CD4-positive, alpha-beta T cell treated with Interferon alpha-2 for 1 hour (primary cell): Measurements from ENCODE around the gene ZNF805.
"Not testable (repeated sequence)": the region's sequence is repeated elsewhere in the genome, so short reads cannot be mapped to it uniquely, and the experiment has no call there.

Source experiments
- DNase-seq, 2 donors: peaks; one replicate each; pipeline ENCODE4 v3.0.0-alpha.2; 2020 to 2022

Gene ZNF805

GRCh38 chr19:57269515-57270250 is 29.3 kb downstream of the ZNF805 start:
- no peak for DNase-seq

GRCh38 chr19:57271280-57271679 is 30.8 kb downstream of the ZNF805 start:
- DNase-seq, result no peak

GRCh38 chr19:57273014-57273413 is 32.6 kb downstream of the ZNF805 start:
- DNase-seq, result no peak

- no peak for DNase-seq
Observed at GRCh38 chr19:57276430-57276829, 36.0 kb downstream of the ZNF805 start.

- DNase-seq, result not testable (repeated sequence)
Observed at GRCh38 chr19:57278481-57278880, 38.0 kb downstream of the ZNF805 start.

- peak; percentile 95 to 96 for DNase-seq
Observed at GRCh38 chr19:57279418-57280164, 39.2 kb downstream of the ZNF805 start.

GRCh38 chr19:57280165-57280961 is 39.9 kb downstream of the ZNF805 start, which contains the start of gene ZNF460:
TSS of gene ZNF460 (plus strand) at chr19:57280485. CDS start at chr19:57280807, 322 bp downstream.
- peak; percentile 97 to 98 for DNase-seq

- peak; percentile 38 to 75 for DNase-seq
Observed at GRCh38 chr19:57280962-57281400, 40.5 kb downstream of the ZNF805 start.

GRCh38 chr19:57282011-57282643 is 41.7 kb downstream of the ZNF805 start:
- peak in 1 of 2 donors; percentile 17 for DNase-seq

GRCh38 chr19:57288373-57288772 is 47.9 kb downstream of the ZNF805 start:
- DNase-seq, result no peak

GRCh38 chr19:57290970-57291369 is 50.5 kb downstream of the ZNF805 start:
- no peak for DNase-seq

GRCh38 chr19:57292547-57292946 is 52.1 kb downstream of the ZNF805 start:
- DNase-seq, result no peak

GRCh38 chr19:57293719-57294118 is 53.3 kb downstream of the ZNF805 start:
- DNase-seq, result no peak

- DNase-seq, result no peak
Observed at GRCh38 chr19:57302020-57302465, 61.6 kb downstream of the ZNF805 start.

GRCh38 chr19:57302727-57303401 is 62.4 kb downstream of the ZNF805 start:
- no peak for DNase-seq
